Activated CD4-positive, alpha-beta memory T cell treated with anti-CD3 and anti-CD28 coated beads for 36 hours (primary cell): Measurements from ENCODE around the gene USP40. TPM values are rescaled to one million over a fixed set of nuclear protein-coding genes. Genes with fewer than 3 reads are reported as not detected.

ENCODE experiments used
- CTCF ChIA-PET: fragments of 350-600 bp; sonication (Branson Sonifier 250); formaldehyde crosslinking; loops from one replicate; lab custom pipeline; 2021; ENCODE audit warnings: antibody characterized with exemption, inconsistent platforms; lab: Charles Lee
- POLR2A ChIA-PET: fragments of 350-600 bp; sonication (Branson Sonifier 250); formaldehyde crosslinking; loops from one replicate; lab custom pipeline; 2021; ENCODE audit warnings: antibody characterized with exemption; lab: Charles Lee
- DNase-seq: peaks from one replicate; pipeline ENCODE4 v3.0.0-alpha.2; 2020
- H3K27ac Mint-ChIP-seq: one replicate; pipeline ENCODE4 v1.8.0; 2021; ENCODE audit warnings: mixed read lengths
- H3K27me3 Mint-ChIP-seq: one replicate; pipeline ENCODE4 v1.8.0; 2021; ENCODE audit warnings: mixed read lengths
- H3K36me3 Mint-ChIP-seq: one replicate; pipeline ENCODE4 v1.8.0; 2021; ENCODE audit warnings: mixed read lengths
- H3K4me1 Mint-ChIP-seq: one replicate; pipeline ENCODE4 v1.8.0; 2021; ENCODE audit warnings: low read depth, mixed read lengths
- H3K4me3 Mint-ChIP-seq: one replicate; pipeline ENCODE4 v1.8.0; 2021; ENCODE audit warnings: mild to moderate bottlenecking, mixed read lengths
- H3K9me3 Mint-ChIP-seq: one replicate; pipeline ENCODE4 v1.8.0; 2021; ENCODE audit warnings: mixed read lengths
- intact Hi-C: fragments of 100-400 bp; cut with micrococcal nuclease; formaldehyde crosslinking; loops from one replicate; pipeline ENCODE4 v1.15.1; 2023
- total RNA-seq, 2 experiments: library from RNA; stranded (reverse); gene quantifications; one replicate each; pipeline ENCODE4 v1.2.3, GENCODE V29; 2021

USP40 gene
- total RNA-seq, 2 experiments from 2014 or later: 19.3 to 21.5 TPM

DNA sequence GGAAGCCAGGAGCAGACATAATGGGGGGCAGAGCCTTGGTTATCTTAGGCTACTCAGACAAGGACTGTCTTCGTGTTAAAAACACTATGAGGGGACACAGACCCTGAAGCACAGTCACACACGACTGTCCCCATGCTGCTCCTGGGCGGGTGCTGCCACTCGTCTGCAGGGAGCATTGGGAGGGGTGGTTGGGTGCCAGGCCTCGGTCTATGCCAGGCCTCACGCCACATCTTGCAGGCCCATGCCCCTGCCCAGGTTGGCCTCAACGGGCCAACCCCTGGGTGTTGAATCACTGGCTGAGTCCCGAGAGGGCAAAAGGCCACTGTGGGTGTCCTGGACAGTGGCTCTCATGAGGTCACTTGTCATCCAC, 97.9 kb downstream of the USP40 start:
- H3K27ac Mint-ChIP-seq: no peak overlapping the region
- intact Hi-C loops: no loop called here
- H3K9me3 Mint-ChIP-seq: no peaks in the 10 kb centered on the region
- no peak overlapping the region for H3K4me3 Mint-ChIP-seq
- no peaks in the 10 kb centered on the region for H3K4me1 Mint-ChIP-seq
- ChIA-PET CTCF (no interaction called here), POLR2A (no interaction called here)
- H3K36me3 Mint-ChIP-seq: peaks cover 40% of the 10 kb centered on the region
- DNase-seq: no peak
- H3K27me3 Mint-ChIP-seq: no peaks in the 10 kb centered on the region

DNA sequence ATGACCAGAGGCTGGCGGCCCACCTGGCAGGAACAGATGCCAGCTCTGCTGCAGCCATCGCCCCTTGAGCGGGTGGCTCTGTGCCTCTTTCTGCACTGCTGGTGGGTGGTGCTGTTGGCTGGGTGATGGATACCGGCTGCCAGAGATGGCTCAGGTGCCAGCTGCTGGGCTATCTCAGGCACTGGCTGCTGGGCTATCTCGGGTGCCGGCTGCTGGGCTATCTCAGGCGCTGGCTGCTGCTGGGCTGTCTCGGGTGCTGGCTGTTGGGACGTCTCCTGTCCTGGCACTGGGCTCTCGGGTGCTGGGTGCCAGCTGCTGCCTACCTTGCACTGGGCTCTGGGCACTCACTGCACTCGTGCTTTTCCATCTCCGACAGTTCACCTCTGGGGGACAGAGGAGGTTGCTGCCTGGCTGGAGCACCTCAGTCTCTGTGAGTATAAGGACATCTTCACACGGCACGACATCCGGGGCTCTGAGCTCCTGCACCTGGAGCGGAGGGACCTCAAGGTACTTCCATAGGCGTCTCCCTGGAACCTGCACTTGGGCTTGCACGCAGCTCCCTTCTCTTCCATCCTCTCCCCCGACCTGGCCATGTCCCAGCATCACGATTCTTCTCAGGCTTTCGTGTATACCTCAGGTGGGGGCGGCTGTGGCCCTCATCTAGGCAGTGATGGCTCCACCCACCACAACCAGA, 98.4 kb downstream of the USP40 start:
- ChIA-PET CTCF (no interaction called here), POLR2A (no interaction called here)
- peaks cover 42% of the 10 kb centered on the region for H3K36me3 Mint-ChIP-seq
- intact Hi-C loops: no loop called here
- no peak overlapping the region for H3K27ac Mint-ChIP-seq
- DNase-seq: no peak
- no peaks in the 10 kb centered on the region for H3K9me3 Mint-ChIP-seq
- no peaks in the 10 kb centered on the region for H3K27me3 Mint-ChIP-seq
- H3K4me1 Mint-ChIP-seq: no peaks in the 10 kb centered on the region
- H3K4me3 Mint-ChIP-seq: no peak overlapping the region

DNA sequence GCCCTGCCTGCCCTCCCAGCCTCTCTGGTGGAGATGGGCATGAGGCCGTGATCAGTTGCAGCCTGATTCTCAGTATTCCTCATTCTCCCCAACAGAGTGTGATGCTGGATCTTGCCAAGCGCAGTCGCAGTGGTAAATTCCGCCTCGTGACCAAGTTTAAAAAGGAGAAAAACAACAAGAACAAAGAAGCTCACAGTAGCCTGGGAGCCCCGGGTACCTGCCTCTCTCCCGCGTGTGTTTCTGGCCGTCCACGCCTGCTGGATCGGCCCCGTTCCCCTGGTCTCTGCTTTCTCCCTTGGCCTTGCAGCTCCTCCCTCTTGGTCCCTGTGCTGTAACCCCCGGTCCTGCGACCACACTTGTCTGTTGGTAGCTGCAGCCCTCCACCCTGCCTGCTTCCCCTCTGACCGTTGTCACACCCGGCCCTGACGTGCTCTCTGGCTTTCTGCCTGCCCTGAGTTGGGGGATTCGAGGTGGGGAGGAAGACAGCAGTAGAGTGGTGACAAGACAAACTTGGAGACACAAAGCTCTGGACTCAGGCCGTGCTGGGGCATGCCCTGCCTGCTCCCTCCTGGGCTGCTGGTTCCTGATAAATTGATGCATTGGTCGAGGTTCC, 99.5 kb downstream of the USP40 start:
- ChIA-PET POLR2A (no interaction called here), CTCF (no interaction called here)
- no peaks in the 10 kb centered on the region for H3K4me1 Mint-ChIP-seq
- no peaks in the 10 kb centered on the region for H3K27me3 Mint-ChIP-seq
- intact Hi-C loops: no loop called here
- no peak overlapping the region for H3K27ac Mint-ChIP-seq
- no peak overlapping the region for H3K4me3 Mint-ChIP-seq
- H3K9me3 Mint-ChIP-seq: no peaks in the 10 kb centered on the region
- H3K36me3 Mint-ChIP-seq: peaks cover 42% of the 10 kb centered on the region
- no peak for DNase-seq

DNA sequence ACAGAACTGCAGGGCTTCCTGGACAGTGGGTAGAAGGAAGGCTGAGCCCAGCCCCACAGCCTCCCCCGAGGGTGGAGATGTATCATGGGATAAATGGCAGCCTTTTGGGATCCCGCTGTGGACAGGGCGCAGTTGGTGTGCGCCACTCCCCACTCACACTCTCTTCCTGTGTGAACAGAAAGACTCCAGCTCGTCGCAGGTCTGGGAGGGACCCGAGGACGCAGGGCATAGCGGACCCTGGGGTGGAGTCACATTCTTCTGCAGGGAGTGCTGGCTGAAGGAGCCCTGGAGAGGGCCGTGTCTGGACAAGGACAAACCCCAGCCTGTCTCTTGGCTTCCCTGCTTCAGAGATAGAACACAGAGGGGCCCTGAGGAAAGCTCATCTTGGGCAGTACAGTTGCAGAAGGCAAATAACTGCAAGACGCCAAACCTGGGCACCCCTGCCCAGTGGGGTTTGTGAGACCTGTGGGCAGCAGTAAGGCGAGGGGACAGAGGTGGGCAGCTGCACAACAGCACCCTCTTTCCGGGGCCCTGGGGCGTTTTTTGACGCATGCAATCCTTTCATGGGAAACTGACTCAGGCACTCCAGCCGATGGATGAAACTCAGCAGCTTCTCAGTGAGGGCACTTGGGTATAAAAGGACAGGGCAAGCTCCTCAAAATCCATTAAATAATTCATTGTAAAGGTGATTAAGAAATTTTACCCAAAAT, 101.9 kb downstream of the USP40 start:
- intact Hi-C loops: no loop called here
- Mint-ChIP-seq H3K4me1 (no peaks in the 10 kb centered on the region), H3K27ac (no peak overlapping the region), H3K4me3 (no peak overlapping the region), H3K27me3 (no peaks in the 10 kb centered on the region), H3K9me3 (no peaks in the 10 kb centered on the region), H3K36me3 (peaks cover 44% of the 10 kb centered on the region)
- no peak for DNase-seq
- ChIA-PET POLR2A (no interaction called here), CTCF (no interaction called here)

DNA sequence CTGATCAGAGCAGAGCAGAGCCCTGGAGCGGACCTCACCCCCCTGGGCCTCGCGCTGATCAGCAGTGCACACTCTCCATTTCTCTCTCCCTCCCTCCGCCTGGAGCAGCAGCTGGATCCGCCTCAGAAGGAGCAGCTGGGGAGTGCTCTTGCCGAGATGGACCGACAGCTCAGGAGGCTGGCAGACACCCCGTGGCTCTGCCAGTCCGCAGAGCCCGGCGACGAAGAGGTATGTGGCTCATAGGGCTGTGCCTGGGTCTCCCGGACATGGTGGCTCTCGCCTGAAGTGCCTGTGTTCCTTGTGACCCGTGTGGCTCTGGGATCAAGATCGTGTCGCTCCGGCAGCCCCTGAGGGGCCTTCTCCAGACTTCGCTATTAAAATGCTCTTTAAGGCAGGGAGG, 102.5 kb downstream of the USP40 start:
- intact Hi-C loops: no loop called here
- Mint-ChIP-seq H3K27ac (no peak overlapping the region), H3K9me3 (no peaks in the 10 kb centered on the region), H3K4me1 (no peaks in the 10 kb centered on the region), H3K4me3 (no peak overlapping the region), H3K27me3 (no peaks in the 10 kb centered on the region), H3K36me3 (peaks cover 42% of the 10 kb centered on the region)
- ChIA-PET CTCF (no interaction called here), POLR2A (no interaction called here)
- DNase-seq: no peak

DNA sequence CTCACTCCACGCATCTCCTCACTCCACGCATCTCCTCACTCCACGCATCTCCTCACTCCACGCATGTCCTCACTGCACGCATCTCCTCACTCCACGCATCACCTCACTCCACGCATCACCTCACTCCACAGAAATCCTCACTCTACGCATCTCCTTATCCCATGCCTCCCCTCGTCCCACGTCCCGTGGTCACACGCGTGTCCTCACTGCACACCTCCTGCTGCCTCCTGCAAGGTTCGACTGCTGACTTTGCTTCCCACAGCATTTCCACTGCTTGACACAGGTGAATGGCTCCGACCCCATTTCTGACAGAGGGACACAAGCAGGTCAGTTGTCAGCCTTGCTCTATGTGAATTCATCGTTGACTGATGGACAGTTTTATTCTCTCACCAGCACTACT, 103.0 kb downstream of the USP40 start:
- Mint-ChIP-seq H3K36me3 (peaks cover 40% of the 10 kb centered on the region), H3K9me3 (no peaks in the 10 kb centered on the region), H3K27ac (no peak overlapping the region), H3K27me3 (no peaks in the 10 kb centered on the region), H3K4me3 (no peak overlapping the region), H3K4me1 (no peaks in the 10 kb centered on the region)
- POLR2A ChIA-PET: no interaction called here
- intact Hi-C loops: no loop called here
- CTCF ChIA-PET: no interaction called here
- DNase-seq: no peak

DNA sequence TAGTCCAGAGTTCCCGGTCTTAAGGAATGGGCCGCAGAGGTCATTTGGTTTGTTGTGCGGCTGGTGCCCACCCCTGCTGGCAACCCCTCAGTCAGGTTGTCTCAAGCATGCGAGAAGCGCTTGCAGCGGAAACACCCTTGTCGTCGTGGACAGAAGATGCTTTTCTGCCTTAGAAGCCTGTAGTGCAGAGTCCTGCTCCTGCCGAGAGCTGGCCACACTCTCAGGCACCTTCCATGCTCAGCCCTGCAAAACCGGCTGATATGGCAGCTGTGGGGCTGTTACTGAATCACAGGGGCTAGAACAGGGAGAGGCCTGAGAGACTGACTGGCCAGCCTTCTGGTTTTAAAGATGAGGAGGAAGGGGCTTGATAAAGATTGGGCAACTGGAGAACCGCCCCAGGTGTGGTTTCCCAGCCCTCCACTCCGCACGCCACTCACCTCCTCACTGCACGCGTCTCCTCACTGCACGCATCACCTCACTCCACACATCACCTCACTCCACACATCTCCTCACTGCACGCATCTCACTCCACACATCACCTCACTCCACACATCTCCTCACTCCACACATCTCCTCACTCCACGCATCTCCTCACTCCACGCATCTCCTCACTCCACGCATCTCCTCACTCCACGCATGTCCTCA, 103.6 kb downstream of the USP40 start:
- ChIA-PET POLR2A (no interaction called here), CTCF (no interaction called here)
- H3K27ac Mint-ChIP-seq: no peak overlapping the region
- no peaks in the 10 kb centered on the region for H3K4me1 Mint-ChIP-seq
- intact Hi-C loops: no loop called here
- peaks cover 35% of the 10 kb centered on the region for H3K36me3 Mint-ChIP-seq
- DNase-seq: no peak
- no peak overlapping the region for H3K4me3 Mint-ChIP-seq
- H3K27me3 Mint-ChIP-seq: no peaks in the 10 kb centered on the region
- no peaks in the 10 kb centered on the region for H3K9me3 Mint-ChIP-seq

DNA sequence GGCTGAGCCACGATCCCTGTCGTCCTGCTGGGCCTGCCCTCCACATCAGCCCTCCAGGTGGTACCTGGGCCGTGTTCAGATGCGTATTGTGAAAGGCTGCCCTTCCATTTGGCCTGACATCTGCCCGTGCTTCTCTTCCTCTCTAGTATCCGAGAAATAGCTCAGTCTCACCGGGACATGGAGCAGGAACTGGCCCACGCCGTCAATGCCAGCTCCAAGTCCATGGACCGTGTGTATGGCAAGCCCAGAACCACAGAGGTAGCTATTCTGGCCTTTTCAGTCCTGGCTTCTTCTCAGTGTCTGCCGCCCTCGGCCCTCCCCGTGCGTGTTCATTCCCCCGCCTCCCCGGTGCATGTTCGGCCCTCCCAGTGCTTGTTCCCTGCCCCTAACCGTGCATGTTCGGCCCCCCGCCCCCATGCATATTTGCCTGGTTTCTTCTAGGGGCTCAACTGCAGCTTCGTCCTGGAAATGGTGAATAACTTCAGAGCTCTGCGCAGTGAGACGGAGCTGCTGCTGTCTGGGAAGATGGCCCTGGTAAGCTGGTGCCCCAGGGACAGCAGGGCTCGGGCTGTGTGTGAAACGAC, 104.3 kb downstream of the USP40 start:
- H3K4me1 Mint-ChIP-seq: no peaks in the 10 kb centered on the region
- CTCF ChIA-PET: no interaction called here

DNA sequence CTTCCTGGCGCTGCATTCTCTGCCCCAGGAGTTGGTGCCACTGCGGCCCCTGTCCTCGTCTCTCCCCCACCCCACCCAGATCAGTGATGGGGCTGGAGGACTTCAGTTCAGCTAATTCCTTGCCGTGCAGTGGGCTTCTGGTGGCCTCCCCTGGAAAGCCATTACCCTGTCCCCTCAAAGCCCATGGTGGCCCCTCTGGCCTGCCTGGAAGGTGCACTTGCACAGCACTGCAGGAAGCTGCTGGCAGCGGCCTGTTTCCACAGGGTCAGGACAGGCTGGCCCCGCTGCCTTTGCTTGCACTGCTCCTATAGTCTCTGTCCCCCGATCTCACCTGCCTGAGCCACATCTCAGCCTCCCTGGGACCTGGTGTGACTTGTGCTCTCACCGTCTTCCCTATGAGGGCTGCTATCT, 105.1 kb downstream of the USP40 start:
- Mint-ChIP-seq H3K4me3 (no peak overlapping the region), H3K36me3 (peaks cover 34% of the 10 kb centered on the region), H3K27ac (no peak overlapping the region), H3K4me1 (no peaks in the 10 kb centered on the region), H3K27me3 (no peaks in the 10 kb centered on the region), H3K9me3 (no peaks in the 10 kb centered on the region)
- intact Hi-C loops: no loop called here
- ChIA-PET CTCF (no interaction called here), POLR2A (no interaction called here)
- DNase-seq: no peak

More for the DNA sequence above, 104.3 kb downstream of the USP40 start:
- intact Hi-C loops: no loop called here
- H3K9me3 Mint-ChIP-seq: no peaks in the 10 kb centered on the region
- peaks cover 36% of the 10 kb centered on the region for H3K36me3 Mint-ChIP-seq
- DNase-seq: no peak
- no peak overlapping the region for H3K27ac Mint-ChIP-seq
- POLR2A ChIA-PET: no interaction called here
- H3K4me3 Mint-ChIP-seq: no peak overlapping the region
- H3K27me3 Mint-ChIP-seq: no peaks in the 10 kb centered on the region

DNA sequence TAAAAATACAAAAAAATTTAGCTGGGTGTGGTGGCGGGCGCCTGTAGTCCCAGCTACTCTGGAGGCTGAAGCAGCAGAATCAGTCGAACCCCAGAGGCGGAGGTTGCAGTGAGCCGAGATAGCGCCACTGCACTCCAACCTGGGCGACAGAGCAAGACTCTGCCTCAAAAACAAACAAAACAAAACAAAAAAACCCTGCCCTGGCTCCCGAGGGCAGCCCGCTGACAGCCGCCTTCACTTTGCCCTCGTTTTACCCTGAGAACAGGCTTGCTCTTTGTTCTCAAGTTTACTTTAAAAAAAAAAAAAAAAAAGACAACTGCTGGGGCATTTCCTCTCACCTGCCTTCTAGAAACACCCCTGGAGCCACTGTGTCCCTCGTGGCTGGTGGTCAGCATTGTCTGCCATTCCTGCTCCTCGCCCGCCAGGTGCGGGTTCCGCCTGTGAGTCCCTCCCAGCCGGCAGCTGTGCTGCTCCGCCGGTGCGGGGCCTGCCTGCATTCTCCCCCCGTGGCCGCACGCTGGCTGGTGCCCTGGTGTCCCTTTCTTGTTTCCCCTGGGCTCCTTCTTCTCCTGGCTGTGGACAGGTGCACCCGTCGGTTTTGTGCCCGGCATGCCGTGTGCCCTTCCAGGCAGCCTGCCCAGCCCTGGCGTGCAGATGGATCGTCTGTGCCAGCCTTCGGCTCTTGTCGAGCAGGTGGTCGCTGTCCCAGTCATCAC, 105.7 kb downstream of the USP40 start:
- DNase-seq: no peak
- Mint-ChIP-seq H3K4me3 (no peak overlapping the region), H3K36me3 (peaks cover 38% of the 10 kb centered on the region), H3K9me3 (no peaks in the 10 kb centered on the region), H3K27me3 (no peaks in the 10 kb centered on the region), H3K27ac (no peak overlapping the region), H3K4me1 (no peaks in the 10 kb centered on the region)
- POLR2A ChIA-PET: no interaction called here
- CTCF ChIA-PET: no interaction called here
- intact Hi-C loops: no loop called here

DNA sequence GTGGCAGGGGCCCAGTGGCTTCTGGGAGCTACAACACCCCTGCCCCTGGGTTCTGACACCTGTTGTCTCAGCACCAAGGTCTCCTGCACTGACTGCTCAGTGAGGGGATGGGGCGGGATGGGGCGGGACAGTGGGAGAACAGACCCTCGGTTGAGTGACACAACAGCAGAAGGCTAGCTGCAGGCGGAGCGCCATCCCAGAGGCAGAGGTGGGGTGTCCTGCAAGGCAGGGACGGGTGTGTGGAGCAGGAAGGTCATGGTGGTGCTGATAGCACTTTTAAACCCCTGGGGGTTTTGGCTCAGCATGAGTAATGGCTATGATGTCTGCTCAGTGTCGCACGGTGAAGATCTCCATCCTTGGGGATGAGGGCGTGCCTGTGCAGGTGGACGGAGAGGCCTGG, 107.2 kb downstream of the USP40 start:
- Mint-ChIP-seq H3K4me1 (no peaks in the 10 kb centered on the region), H3K27ac (no peak overlapping the region), H3K4me3 (no peak overlapping the region), H3K36me3 (peaks cover 43% of the 10 kb centered on the region), H3K27me3 (no peaks in the 10 kb centered on the region), H3K9me3 (no peaks in the 10 kb centered on the region)
- POLR2A ChIA-PET: no interaction called here
- intact Hi-C loops: no loop called here
- CTCF ChIA-PET: no interaction called here
- no peak for DNase-seq

DNA sequence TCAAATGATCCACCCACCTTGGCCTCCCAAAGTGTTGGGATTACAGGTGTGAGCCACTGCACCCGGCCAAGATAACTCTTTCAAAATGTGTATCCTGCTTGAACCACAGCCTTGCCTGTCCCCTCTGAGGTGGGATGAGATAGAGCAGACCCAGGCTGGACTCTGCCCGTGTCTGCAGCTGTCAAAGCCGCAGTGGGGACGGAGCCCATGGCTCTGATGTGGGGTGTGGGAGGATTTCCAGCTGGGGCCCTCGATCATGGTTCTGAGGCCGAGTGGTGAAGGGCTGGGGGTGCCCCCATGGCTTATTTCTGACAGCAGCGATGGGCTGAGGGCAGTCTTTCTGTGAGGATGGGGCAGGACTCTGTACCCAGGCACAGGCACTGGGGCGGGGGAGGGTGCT, 107.8 kb downstream of the USP40 start:
- Mint-ChIP-seq H3K27ac (no peak overlapping the region), H3K4me3 (no peak overlapping the region), H3K36me3 (peaks cover 40% of the 10 kb centered on the region), H3K9me3 (no peaks in the 10 kb centered on the region), H3K4me1 (no peaks in the 10 kb centered on the region), H3K27me3 (no peaks in the 10 kb centered on the region)
- ChIA-PET CTCF (no interaction called here), POLR2A (no interaction called here)
- DNase-seq: no peak
- intact Hi-C loops: no loop called here
